ENCODE data around the gene SUB1.

DNA sequence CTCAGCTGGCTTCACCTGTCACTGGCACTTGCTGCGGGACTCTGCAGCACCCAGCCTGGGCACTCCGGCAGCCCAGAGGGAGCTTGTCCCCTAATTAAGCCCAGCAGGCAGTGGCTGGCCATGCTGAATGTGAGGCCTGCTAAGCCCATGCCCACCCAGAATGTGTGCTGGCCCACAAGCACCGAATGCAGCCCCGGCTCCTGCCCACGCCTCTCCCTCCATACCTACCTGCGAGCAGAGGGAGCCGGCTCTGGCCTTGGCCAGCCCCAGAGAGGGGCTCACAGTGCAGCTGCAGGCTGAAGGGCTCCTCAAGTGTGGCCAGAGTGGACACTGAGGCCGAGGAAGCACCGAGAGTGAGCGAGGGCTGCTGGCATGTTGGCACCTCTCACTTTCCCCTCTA, 32.4 kb upstream of the SUB1 start:
- TF ChIP-seq, protein P1, sequence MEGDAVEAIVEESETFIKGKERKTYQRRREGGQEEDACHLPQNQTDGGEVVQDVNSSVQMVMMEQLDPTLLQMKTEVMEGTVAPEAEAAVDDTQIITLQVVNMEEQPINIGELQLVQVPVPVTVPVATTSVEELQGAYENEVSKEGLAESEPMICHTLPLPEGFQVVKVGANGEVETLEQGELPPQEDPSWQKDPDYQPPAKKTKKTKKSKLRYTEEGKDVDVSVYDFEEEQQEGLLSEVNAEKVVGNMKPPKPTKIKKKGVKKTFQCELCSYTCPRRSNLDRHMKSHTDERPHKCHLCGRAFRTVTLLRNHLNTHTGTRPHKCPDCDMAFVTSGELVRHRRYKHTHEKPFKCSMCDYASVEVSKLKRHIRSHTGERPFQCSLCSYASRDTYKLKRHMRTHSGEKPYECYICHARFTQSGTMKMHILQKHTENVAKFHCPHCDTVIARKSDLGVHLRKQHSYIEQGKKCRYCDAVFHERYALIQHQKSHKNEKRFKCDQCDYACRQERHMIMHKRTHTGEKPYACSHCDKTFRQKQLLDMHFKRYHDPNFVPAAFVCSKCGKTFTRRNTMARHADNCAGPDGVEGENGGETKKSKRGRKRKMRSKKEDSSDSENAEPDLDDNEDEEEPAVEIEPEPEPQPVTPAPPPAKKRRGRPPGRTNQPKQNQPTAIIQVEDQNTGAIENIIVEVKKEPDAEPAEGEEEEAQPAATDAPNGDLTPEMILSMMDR (IDR thresholded peaks at IDR 0.05): no peak
- TF ChIP-seq POLR2A (IDR thresholded peaks at IDR 0.05): no peak
- no peak for TF ChIP-seq POLR2AphosphoS5 (IDR thresholded peaks at IDR 0.05)
